ENCODE measurements around the gene PLP2.

PLP2 gene

DNA sequence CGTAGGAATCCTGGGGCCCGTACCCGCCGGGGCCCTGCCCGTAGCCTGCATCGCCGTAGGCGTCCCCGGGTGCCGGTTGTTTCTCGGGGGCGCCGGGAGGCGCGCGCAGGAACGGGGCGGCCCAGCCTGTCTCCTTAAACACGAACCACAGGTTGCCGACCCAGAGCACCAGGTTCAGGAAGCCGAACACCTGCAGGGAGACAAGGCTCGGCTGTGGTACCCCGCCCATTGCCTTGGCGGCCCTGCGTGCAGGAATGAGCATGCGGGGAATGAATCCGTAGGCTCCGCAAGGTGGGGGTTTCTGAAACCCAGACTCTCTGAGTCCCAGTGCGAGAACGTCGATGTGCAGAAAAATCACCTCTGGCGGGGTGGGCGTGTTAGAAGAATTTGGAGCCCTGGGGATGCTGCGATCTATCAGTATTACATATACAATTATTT lies 19.9 kb downstream of the PLP2 start:
- Histone ChIP-seq H3K27me3 (ENCODE audit: control insufficient read depth, insufficient read depth, low read length) (no peaks in the 10 kb centered on the region), H3K9me3 (ENCODE audit: control insufficient read depth, low read length) (no peaks in the 10 kb centered on the region), H3K9ac (ENCODE audit: low read length) (peak overlapping the region; percentile 77), H3K4me1 (ENCODE audit: control insufficient read depth, insufficient read depth, low read length) (peaks cover 7% of the 10 kb centered on the region), H3K36me3 (ENCODE audit: control insufficient read depth, insufficient read depth, low read length) (no peaks in the 10 kb centered on the region), H3K4me3 (ENCODE audit: low read length) (peak overlapping the region; percentile 41)

- Histone ChIP-seq H3K4me3 (ENCODE audit: low read length) (no peak overlapping the region), H3K9me3 (ENCODE audit: control insufficient read depth, low read length) (no peaks in the 10 kb centered on the region), H3K36me3 (ENCODE audit: control insufficient read depth, insufficient read depth, low read length) (no peaks in the 10 kb centered on the region), H3K27me3 (ENCODE audit: control insufficient read depth, insufficient read depth, low read length) (no peaks in the 10 kb centered on the region), H3K9ac (ENCODE audit: low read length) (no peak overlapping the region), H3K4me1 (ENCODE audit: control insufficient read depth, insufficient read depth, low read length) (peaks cover 5% of the 10 kb centered on the region)
Measured at GRCh38 chrX:49192722-49193328, 21.1 kb downstream of the PLP2 start.

DNA sequence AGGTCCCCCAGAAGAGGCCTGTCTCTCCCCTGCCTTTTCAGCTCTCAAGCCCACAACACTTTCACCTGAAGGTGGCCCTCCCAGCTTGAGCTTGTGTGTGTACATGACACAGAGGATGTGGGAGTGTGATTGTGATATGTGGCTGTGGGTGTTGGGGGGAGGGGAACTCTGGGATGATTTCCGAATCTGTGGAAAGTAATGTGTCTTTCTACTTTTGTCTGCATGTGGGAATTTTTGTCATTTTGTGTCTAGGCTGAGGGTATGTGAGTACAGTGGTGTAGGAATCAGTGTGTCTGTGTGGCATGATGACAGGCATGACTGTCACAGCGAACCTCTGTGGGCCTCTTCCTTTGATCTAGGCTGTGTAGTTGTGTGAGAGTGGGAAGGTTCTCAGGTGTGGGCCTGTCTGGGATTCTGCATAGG lies 21.9 kb downstream of the PLP2 start:
- Histone ChIP-seq H3K4me3 (ENCODE audit: low read length) (no peak overlapping the region), H3K4me1 (ENCODE audit: control insufficient read depth, insufficient read depth, low read length) (peaks cover 5% of the 10 kb centered on the region), H3K27me3 (ENCODE audit: control insufficient read depth, insufficient read depth, low read length) (no peaks in the 10 kb centered on the region), H3K36me3 (ENCODE audit: control insufficient read depth, insufficient read depth, low read length) (no peaks in the 10 kb centered on the region), H3K9ac (ENCODE audit: low read length) (no peak overlapping the region), H3K9me3 (ENCODE audit: control insufficient read depth, low read length) (no peaks in the 10 kb centered on the region)

DNA sequence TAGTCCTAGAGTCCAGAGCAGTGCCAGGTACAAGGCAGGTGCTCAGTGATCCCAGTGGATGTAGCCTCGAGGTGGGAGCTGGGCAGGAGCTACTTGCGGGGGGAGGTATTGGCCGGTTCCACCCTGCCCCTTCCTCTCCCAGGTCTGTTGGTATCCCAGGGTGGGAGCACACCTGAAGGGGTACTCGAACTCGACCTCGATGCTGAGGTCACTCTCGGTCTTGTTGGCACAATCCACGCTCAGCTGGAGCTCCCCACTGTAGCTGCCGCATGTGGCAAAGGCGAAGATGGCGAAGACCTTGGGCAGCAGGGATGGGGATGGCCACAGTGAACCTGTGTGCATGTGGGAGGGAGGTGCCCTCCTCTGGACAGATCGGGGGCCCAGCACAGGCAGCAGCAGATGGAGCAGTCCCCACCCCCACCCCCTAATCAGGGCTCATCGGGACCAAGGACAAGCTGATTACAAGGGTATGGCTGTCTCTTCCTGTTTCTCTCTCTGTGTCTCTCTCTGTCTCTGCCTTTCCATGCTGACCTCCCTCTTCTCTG lies 25.9 kb downstream of the PLP2 start:
- H3K4me1 ChIP-seq (ENCODE audit: control insufficient read depth, insufficient read depth, low read length) = no peaks in the 10 kb centered on the region
- H3K9me3 ChIP-seq (ENCODE audit: control insufficient read depth, low read length) = no peaks in the 10 kb centered on the region
- no peak overlapping the region for H3K9ac ChIP-seq (ENCODE audit: low read length)

DNA sequence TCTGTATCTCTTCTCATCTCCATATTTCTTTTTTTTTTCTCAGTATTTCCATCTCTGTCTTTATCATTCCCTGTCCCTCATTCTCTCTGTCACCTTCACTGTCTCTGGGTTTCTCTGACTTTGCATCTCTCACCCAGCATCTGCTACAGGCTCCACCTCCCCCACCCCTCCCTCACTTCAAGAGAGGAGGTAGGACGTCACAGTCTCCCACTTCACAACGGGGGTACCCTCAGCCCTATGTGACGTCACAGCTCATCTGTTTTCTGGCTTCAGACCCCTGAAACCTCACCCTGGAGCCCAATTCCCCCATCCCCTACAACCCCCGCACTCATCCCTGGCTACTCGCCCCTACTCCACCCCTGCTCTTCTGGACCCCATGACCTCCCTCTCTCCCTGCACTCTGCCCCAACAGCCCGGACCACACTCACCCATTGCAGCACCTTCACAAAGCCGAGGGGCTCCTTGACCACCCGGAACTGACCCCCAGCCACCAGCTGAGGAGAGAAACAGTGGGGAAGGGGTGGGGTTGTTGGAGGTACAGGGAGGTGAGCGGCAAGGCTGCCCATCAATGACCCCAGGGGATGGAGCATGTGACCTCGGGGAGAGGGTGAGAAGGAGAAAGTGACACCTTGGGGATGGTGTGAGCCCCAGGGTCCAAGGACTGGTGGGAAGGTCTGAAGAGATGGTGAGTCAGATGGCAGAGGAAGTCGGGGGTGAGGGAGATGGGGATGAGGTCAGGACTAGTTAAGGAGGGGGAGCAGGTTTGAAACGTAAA lies 27.0 kb downstream of the PLP2 start:
- Histone ChIP-seq H3K4me3 (ENCODE audit: low read length) (no peak overlapping the region), H3K27me3 (ENCODE audit: control insufficient read depth, insufficient read depth, low read length) (no peaks in the 10 kb centered on the region), H3K36me3 (ENCODE audit: control insufficient read depth, insufficient read depth, low read length) (no peaks in the 10 kb centered on the region), H3K4me1 (ENCODE audit: control insufficient read depth, insufficient read depth, low read length) (no peaks in the 10 kb centered on the region), H3K9ac (ENCODE audit: low read length) (no peak overlapping the region), H3K9me3 (ENCODE audit: control insufficient read depth, low read length) (no peaks in the 10 kb centered on the region)

More for the DNA sequence above, 25.9 kb downstream of the PLP2 start:
- Histone ChIP-seq H3K36me3 (ENCODE audit: control insufficient read depth, insufficient read depth, low read length) (no peaks in the 10 kb centered on the region), H3K4me3 (ENCODE audit: low read length) (no peak overlapping the region), H3K27me3 (ENCODE audit: control insufficient read depth, insufficient read depth, low read length) (no peaks in the 10 kb centered on the region)

GRCh38 chrX:49199315-49199595 lies 27.6 kb downstream of the PLP2 start:
- H3K36me3 ChIP-seq (ENCODE audit: control insufficient read depth, insufficient read depth, low read length) = no peaks in the 10 kb centered on the region
- H3K9ac ChIP-seq (ENCODE audit: low read length) = no peak overlapping the region
- no peaks in the 10 kb centered on the region for H3K4me1 ChIP-seq (ENCODE audit: control insufficient read depth, insufficient read depth, low read length)
- H3K9me3 ChIP-seq (ENCODE audit: control insufficient read depth, low read length) = no peaks in the 10 kb centered on the region
- no peaks in the 10 kb centered on the region for H3K27me3 ChIP-seq (ENCODE audit: control insufficient read depth, insufficient read depth, low read length)
- no peak overlapping the region for H3K4me3 ChIP-seq (ENCODE audit: low read length)

- H3K9me3 ChIP-seq (ENCODE audit: control insufficient read depth, low read length) = no peaks in the 10 kb centered on the region
- H3K36me3 ChIP-seq (ENCODE audit: control insufficient read depth, insufficient read depth, low read length) = no peaks in the 10 kb centered on the region
- H3K4me1 ChIP-seq (ENCODE audit: control insufficient read depth, insufficient read depth, low read length) = no peaks in the 10 kb centered on the region
- peak within 1 kb of the TSS; percentile 48 for H3K9ac ChIP-seq (ENCODE audit: low read length)
- H3K27me3 ChIP-seq (ENCODE audit: control insufficient read depth, insufficient read depth, low read length) = no peaks in the 10 kb centered on the region
- H3K4me3 ChIP-seq (ENCODE audit: low read length) = no peak within 1 kb of the TSS
Measured at GRCh38 chrX:49199906-49200771, 28.4 kb downstream of the PLP2 start, which contains the start of gene SYP. SYP (minus strand) TSS chrX:49200193; CDS start chrX:49200186, 7 bp downstream.

DNA sequence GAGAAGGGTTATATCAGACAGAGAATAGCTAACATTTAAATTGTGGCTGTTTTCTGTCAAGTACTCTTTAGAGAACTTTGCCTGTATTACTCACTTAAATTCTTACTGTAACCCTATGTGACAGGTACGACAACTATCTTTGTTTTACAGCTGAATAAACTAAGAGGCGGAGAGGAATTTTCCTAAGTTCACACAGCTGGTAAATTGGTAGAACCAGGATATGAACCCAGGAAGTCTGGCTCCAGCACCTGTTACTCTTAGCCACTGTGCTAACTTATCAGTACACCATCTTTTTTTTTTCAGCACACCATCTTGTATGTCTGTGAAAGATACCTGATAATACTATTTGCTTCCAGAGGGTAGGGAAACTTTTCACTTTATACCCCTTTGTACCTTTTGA lies 30.3 kb downstream of the PLP2 start:
- H3K36me3 ChIP-seq (ENCODE audit: control insufficient read depth, insufficient read depth, low read length) = no peaks in the 10 kb centered on the region
- no peaks in the 10 kb centered on the region for H3K27me3 ChIP-seq (ENCODE audit: control insufficient read depth, insufficient read depth, low read length)
- H3K4me3 ChIP-seq (ENCODE audit: low read length) = no peak overlapping the region
- H3K4me1 ChIP-seq (ENCODE audit: control insufficient read depth, insufficient read depth, low read length) = no peaks in the 10 kb centered on the region
- H3K9ac ChIP-seq (ENCODE audit: low read length) = no peak overlapping the region
- H3K9me3 ChIP-seq (ENCODE audit: control insufficient read depth, low read length) = no peaks in the 10 kb centered on the region

DNA sequence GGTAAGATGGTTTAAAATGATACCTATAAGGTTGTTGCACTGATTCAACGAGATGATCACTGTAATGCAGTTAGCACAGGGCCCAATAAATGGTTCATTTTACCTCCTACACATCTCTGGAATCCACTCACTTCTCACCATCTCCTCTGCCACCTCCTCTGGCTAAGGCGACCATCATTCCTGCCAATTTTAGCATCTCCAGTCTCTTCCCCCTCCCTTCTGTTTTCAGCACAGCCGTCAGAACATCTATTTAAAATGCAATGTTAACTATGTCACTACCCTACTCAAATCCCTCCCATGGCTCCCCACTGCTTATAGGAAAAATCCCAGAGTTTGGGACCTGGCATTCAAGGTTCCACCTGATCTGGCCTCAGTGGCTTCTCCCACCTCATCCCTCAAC lies 31.8 kb downstream of the PLP2 start:
- Histone ChIP-seq H3K9ac (ENCODE audit: low read length) (no peak overlapping the region), H3K4me3 (ENCODE audit: low read length) (no peak overlapping the region), H3K4me1 (ENCODE audit: control insufficient read depth, insufficient read depth, low read length) (no peaks in the 10 kb centered on the region), H3K9me3 (ENCODE audit: control insufficient read depth, low read length) (no peaks in the 10 kb centered on the region), H3K27me3 (ENCODE audit: control insufficient read depth, insufficient read depth, low read length) (no peaks in the 10 kb centered on the region), H3K36me3 (ENCODE audit: control insufficient read depth, insufficient read depth, low read length) (no peaks in the 10 kb centered on the region)

- H3K27me3 ChIP-seq (ENCODE audit: control insufficient read depth, insufficient read depth, low read length) = no peaks in the 10 kb centered on the region
- no peaks in the 10 kb centered on the region for H3K36me3 ChIP-seq (ENCODE audit: control insufficient read depth, insufficient read depth, low read length)
- H3K9ac ChIP-seq (ENCODE audit: low read length) = no peak overlapping the region
- H3K4me3 ChIP-seq (ENCODE audit: low read length) = no peak overlapping the region
- no peaks in the 10 kb centered on the region for H3K4me1 ChIP-seq (ENCODE audit: control insufficient read depth, insufficient read depth, low read length)
- no peaks in the 10 kb centered on the region for H3K9me3 ChIP-seq (ENCODE audit: control insufficient read depth, low read length)
Measured at GRCh38 chrX:49204017-49204416, 32.3 kb downstream of the PLP2 start.

DNA sequence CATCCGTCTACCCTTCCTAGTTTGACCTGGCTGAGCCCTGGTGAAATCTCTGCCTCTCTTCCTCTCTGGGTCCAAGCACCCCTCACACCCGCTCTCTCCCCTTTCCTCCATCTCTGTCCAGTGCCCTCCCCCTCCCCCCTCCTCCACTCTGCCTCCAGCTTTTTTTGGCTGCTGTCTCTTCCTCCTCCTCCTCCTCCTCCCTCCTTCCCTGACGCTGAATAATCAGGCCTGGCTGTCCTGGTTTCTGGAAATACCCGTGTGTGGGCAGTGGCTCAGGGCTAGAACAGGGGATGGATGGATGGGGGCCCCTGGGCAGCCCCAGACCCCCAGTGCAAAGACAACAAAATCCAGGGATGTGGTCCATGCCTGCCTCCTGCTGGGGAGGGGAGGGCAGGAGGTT lies 33.0 kb downstream of the PLP2 start:
- Histone ChIP-seq H3K27me3 (ENCODE audit: control insufficient read depth, insufficient read depth, low read length) (no peaks in the 10 kb centered on the region), H3K9me3 (ENCODE audit: control insufficient read depth, low read length) (no peaks in the 10 kb centered on the region), H3K36me3 (ENCODE audit: control insufficient read depth, insufficient read depth, low read length) (no peaks in the 10 kb centered on the region), H3K4me3 (ENCODE audit: low read length) (no peak overlapping the region), H3K4me1 (ENCODE audit: control insufficient read depth, insufficient read depth, low read length) (no peaks in the 10 kb centered on the region), H3K9ac (ENCODE audit: low read length) (no peak overlapping the region)

DNA sequence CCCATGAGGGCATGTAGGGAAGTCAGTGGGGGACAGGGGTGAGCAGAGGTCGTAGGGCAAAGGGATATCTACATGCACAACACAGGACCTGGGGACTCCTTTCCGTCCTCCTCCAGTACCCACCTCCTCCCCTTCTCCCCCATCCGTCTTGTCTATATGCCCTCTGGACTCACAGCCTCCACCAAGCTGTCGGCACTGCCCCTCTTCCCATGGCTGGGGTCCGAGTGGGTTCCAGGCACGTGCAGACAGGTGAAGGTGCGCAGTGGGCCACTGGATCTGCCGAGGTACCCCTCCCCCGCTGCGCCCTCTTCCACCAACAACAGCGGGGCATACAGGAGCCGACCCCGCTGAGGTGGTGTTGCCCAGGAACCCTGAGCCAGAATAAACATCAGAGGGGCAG lies 33.7 kb downstream of the PLP2 start:
- Histone ChIP-seq H3K9me3 (ENCODE audit: control insufficient read depth, low read length) (no peaks in the 10 kb centered on the region), H3K36me3 (ENCODE audit: control insufficient read depth, insufficient read depth, low read length) (no peaks in the 10 kb centered on the region), H3K27me3 (ENCODE audit: control insufficient read depth, insufficient read depth, low read length) (no peaks in the 10 kb centered on the region), H3K4me1 (ENCODE audit: control insufficient read depth, insufficient read depth, low read length) (no peaks in the 10 kb centered on the region), H3K9ac (ENCODE audit: low read length) (no peak overlapping the region), H3K4me3 (ENCODE audit: low read length) (no peak overlapping the region)

All from mucosa of stomach (tissue), 1 donor.